Measurements from ENCODE around the gene ABHD1.
"Not testable (repeated sequence)": the region's sequence is repeated elsewhere in the genome, so short reads cannot be mapped to it uniquely, and the experiment has no call there.

GRCh38 chr2:27075566-27075871 is 48.1 kb upstream of the ABHD1 start:
- TF ChIP-seq CTCF (IDR thresholded peaks at IDR 0.05; ENCODE audit: poor library complexity, severe bottlenecking); POLR2AphosphoS5 (IDR thresholded peaks at IDR 0.05); EZH2 (IDR thresholded peaks at IDR 0.05; ENCODE audit: borderline replicate concordance, insufficient read depth, low read length, poor library complexity, severe bottlenecking): not testable (repeated sequence)

Data from neural cell (in vitro differentiated cells).